ENCODE results near the gene GFOD2. TPM values are rescaled to one million over a fixed set of nuclear protein-coding genes. Genes with fewer than 3 reads are reported as not detected.

GFOD2 gene
- total and polyA plus RNA-seq, 8 donors, result 6.4 to 17.2 (median 9.6) TPM

DNA sequence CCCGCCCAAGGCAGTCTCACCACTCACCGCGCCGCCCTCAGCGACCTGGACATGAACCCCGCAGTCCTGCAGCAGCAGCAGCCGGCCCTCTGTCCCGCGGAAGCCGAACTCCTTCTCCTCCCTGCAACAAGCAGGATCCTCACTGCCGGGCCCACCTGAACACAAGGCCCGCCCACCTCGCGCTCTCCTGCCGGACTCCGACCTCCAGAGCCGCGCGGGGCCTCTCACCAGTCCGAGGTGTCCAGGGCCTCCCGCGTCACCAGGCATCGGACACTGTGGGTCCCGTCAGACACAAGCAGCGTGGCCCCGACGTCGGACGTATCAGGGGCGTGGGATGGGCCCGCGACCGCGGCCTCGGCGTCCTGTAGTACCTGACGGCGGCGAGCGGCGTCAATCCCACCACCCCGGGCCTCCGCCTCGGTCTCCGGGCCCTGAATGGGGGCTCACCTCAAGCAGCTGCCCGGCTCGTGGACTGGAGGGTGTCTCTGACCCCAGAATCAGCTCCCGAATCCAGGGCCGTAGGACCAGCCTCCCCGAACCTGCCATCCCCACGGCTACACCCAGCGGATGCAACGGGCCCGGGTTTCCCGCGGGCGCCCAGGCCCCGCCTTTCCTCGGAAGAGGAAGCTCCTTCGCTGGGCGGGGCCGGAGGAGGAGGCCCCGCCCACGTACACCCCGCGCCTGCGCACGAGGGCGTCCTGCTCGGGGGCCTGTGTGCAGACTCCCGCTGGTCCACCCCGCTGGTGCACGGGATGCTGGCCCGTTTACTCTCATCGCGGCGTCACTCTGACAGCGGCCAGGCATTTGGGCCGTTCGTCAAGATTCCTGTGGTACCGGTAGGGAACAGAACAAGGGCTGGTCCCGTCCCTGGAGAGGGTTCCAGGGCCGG lies 59.2 kb downstream of the GFOD2 start, which contains the start of gene ACD:
Gene ACD, minus strand, starts transcription at position 586 of the 889 bp plus-strand sequence. Its CDS starts 40 bp downstream, at position 546.
- H3K36me3 ChIP-seq, result no peaks in the 10 kb centered on the region
- peak; percentile 85 to 95 (median 92) for DNase-seq
- no peaks in the 10 kb centered on the region for H3K9me3 ChIP-seq
- peaks cover 23 to 33% (median 31%) of the 10 kb centered on the region in 3 donors for H3K4me1 ChIP-seq
- TF ChIP-seq, protein P1, sequence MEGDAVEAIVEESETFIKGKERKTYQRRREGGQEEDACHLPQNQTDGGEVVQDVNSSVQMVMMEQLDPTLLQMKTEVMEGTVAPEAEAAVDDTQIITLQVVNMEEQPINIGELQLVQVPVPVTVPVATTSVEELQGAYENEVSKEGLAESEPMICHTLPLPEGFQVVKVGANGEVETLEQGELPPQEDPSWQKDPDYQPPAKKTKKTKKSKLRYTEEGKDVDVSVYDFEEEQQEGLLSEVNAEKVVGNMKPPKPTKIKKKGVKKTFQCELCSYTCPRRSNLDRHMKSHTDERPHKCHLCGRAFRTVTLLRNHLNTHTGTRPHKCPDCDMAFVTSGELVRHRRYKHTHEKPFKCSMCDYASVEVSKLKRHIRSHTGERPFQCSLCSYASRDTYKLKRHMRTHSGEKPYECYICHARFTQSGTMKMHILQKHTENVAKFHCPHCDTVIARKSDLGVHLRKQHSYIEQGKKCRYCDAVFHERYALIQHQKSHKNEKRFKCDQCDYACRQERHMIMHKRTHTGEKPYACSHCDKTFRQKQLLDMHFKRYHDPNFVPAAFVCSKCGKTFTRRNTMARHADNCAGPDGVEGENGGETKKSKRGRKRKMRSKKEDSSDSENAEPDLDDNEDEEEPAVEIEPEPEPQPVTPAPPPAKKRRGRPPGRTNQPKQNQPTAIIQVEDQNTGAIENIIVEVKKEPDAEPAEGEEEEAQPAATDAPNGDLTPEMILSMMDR (IDR thresholded peaks at IDR 0.05), result no peak
- ATAC-seq, result peak; percentile 77 to 93 (median 83)
- H3K27ac ChIP-seq, result peak within 1 kb of the TSS; percentile 75 to 95 (median 85)
- H3K4me3 ChIP-seq, result peak within 1 kb of the TSS; percentile 78 to 89 (median 82)
- intact Hi-C loops (cut with DNase I), result loop anchor here in 1 of 3 donors (10.0 kb wide), 1 partner anchor 135 kb away; the partner anchor contains the start of gene RIPOR1
- 0 to 1% methylated on average over 74 to 83 of the region's 83 CpGs for WGBS, 2 donors
- no peaks in the 10 kb centered on the region for H3K27me3 ChIP-seq
- FAIRE-seq, result no peak

DNA sequence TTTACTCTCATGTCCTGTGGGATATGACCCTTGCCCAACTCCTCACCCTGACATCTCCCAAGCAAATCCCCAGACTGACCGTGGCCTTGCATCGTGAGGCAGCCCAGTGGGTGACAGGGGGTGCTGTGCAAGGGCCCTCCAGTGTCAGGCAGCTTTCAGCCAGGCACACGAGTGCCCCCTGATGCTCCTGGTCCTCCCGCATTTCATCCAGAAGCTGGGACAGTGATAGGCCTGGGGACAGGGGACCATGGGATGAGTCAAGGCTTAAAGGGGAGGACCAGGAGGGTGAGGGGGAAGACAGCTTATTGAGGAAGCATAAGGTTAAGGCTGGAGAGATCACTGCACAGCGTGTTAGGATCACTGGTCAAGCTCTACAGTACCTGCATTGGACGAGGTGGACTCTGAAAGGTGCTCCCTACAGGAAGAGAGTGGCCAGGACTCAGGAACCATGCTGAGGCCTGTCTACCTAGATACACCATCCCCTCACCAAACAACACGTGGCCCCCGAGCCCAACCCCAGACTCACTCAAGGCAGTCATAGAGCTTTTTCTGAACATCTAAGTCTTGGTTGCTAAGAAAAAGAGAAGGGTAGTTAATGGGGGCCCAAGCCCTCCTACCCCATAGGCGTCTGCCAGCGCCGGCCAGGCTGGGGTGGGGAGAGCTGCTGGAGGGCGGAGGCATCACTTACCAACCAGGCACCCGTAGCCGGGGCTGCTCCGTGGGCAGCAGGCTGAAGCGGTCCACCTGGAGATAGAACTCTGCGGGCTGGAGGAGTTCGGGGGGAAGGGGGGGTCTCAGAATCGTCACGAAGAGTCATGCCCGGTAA lies 60.1 kb downstream of the GFOD2 start:
- ATAC-seq (no peak), FAIRE-seq (no peak), DNase-seq (peak in 1 of 6 donors; percentile 15)
- peaks cover 23 to 32% (median 23%) of the 10 kb centered on the region in 3 donors for H3K4me1 ChIP-seq
- 37% methylated on average over 19 to 21 of the region's 21 CpGs for WGBS, 2 donors
- H3K27me3 ChIP-seq, result no peaks in the 10 kb centered on the region
- H3K4me3 ChIP-seq, result peak overlapping the region; percentile 78 to 89 (median 82)
- intact Hi-C loops (cut with DNase I), result no loop called here
- no peaks in the 10 kb centered on the region for H3K9me3 ChIP-seq
- H3K27ac ChIP-seq, result no peak overlapping the region
- no peaks in the 10 kb centered on the region for H3K36me3 ChIP-seq
- TF ChIP-seq, protein P1 (IDR thresholded peaks at IDR 0.05), result no peak

GRCh38 chr16:67657751-67658518 lies 61.2 kb downstream of the GFOD2 start:
- Histone ChIP-seq H3K4me1 (peaks cover 19 to 22% (median 21%) of the 10 kb centered on the region in 3 donors), H3K27me3 (no peaks in the 10 kb centered on the region), H3K4me3 (no peak overlapping the region), H3K27ac (no peak overlapping the region), H3K36me3 (no peaks in the 10 kb centered on the region), H3K9me3 (no peaks in the 10 kb centered on the region)
- TF ChIP-seq, protein P1 (IDR thresholded peaks at IDR 0.05), result no peak
- WGBS, 2 donors, result 88 to 94% methylated on average over 18 of the region's 18 CpGs
- DNase-seq (peak in 2 of 6 donors; percentile 18 to 74), ATAC-seq (no peak), FAIRE-seq (no peak)
- intact Hi-C loops (cut with DNase I), result no loop called here

DNA sequence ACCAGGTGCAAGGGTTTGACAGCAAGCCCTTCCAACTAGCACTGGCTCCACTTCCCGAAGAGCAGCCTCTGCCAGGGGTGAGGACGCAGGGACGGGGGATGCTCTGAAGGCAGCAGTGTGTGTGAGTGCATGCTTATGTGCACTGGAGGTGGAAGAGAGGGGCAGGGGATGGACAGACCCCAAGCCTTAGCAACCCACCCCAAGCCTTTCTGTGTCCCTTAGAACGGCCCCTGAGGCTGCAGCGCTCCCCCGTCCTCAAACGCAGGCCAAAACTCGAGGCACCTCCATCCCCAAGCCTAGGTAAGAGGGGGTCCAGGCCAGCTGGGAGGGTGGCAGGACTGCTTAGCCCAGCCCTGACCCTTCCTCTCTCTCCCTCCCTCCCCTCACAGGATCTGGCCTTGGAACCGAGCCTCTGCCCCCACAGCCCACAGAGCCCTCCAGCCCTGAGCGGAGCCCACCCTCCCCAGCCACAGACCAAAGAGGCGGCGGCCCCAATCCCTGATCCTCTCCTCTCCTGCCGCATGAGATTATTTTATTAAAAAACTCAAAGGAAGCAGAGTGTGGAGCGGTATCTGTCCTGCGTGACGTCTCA lies 62.0 kb downstream of the GFOD2 start:
- no peak overlapping the region for H3K27ac ChIP-seq
- WGBS, 2 donors, result 95 to 97% methylated on average over 12 to 16 of the region's 16 CpGs
- FAIRE-seq (no peak), DNase-seq (no peak), ATAC-seq (no peak)
- H3K36me3 ChIP-seq, result no peaks in the 10 kb centered on the region
- intact Hi-C loops (cut with DNase I), result no loop called here
- no peaks in the 10 kb centered on the region for H3K9me3 ChIP-seq
- no peaks in the 10 kb centered on the region for H3K27me3 ChIP-seq
- H3K4me3 ChIP-seq, result no peak overlapping the region
- peaks cover 11 to 14% (median 13%) of the 10 kb centered on the region in 3 donors for H3K4me1 ChIP-seq
- TF ChIP-seq, protein P1 (IDR thresholded peaks at IDR 0.05), result no peak

All from pancreas (tissue), 10 donors.